GM19455 (cell line): Measurements from ENCODE around the gene RRN3.
"Not testable (repeated sequence)": the region's sequence is repeated elsewhere in the genome, so short reads cannot be mapped to it uniquely, and the experiment has no call there.

ENCODE experiments used
- ATAC-seq: cut with Tn5 transposase; IDR thresholded peaks from one replicate; pipeline ENCODE4 v1.9.1; 2021; ENCODE audit not compliant: unreplicated experiment

Gene RRN3

GRCh38 chr16:15052747-15053476 lies 41.2 kb downstream of the RRN3 start:
- ATAC-seq = no peak

- no peak for ATAC-seq
Observed at GRCh38 chr16:15051387-15051951, 42.6 kb downstream of the RRN3 start.

GRCh38 chr16:15050440-15050839 lies 43.6 kb downstream of the RRN3 start:
- ATAC-seq = not testable (repeated sequence)

GRCh38 chr16:15049581-15050180 lies 44.4 kb downstream of the RRN3 start:
- no peak for ATAC-seq

- ATAC-seq = no peak
Observed at GRCh38 chr16:15046692-15047376, 47.2 kb downstream of the RRN3 start.

DNA sequence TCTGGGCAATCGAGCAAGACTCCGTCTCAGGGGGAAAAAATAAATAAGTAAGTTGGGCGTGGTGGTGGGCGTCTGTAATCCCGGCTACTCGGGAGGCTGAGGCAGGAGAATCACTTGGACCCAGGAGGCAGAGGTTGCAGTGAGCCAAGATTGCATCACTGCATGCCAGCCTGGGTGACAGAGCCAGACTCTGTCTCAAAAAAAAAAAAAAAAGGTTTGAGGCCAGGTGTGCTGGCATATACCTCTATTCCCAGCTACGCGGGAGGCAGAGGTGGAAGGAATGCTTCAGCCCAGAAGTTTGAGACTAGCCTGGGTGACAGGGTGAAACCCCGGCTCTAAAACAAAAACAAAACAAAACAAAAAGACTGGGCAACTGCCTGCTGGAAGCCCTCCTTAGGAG lies 48.8 kb downstream of the RRN3 start:
- ATAC-seq = not testable (repeated sequence)

- ATAC-seq = no peak
Observed at GRCh38 chr16:15044286-15044685, 49.8 kb downstream of the RRN3 start.

DNA sequence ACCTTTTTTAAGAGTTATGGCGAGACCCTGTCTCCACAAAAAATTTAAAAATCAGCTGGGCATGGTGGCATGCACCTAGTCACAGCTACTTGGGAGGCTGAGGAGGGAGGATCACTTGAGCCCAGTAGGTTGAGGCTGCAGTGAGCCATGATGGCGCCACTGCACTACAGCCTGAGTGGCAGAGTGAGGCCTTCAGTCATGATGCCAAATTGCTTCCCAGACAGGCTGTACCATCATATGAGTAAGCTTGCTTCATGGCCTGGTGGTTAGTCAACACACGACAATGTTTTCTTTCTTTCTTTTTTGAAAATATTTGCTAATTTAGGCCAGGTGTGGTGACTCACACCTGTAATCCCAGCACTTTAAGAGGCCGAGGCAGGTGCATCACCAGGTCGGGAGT lies 50.7 kb downstream of the RRN3 start:
- no peak for ATAC-seq

DNA sequence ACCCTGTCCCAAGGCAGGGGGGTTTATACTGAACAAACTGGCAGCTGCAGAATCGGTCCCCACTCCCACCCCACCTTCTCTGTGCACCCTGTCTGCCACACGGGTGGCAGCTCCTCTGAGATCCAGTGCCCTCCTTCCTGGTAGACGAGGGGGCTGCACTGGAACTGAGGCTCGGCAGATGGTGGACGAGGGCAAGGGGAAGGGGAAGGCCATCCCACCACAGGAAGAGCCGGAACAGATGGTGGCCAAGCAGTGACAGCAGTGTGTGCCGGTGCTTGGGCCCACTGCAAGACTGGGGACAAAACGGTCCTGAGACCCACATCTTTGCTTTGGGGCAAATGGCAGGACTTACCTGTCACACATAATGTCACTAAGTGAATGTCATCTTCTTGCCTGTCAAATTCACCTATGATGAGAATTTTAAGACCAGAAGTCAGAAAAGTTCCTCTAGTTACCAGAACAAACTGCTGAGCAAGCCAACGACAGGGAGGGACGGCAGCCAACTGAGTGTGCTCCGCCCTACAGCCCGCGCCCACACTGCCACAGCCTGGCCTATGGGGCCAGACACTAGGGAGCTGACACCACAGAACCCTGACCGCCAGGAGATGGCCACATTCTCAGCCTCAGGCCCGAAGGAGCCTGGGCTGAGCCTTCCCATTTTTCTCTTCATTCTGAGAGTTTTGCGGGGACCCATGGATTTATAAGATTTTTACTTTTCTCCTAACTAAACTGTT lies 52.6 kb downstream of the RRN3 start:
- ATAC-seq = no peak

- no peak for ATAC-seq
Observed at GRCh38 chr16:15038689-15039088, 55.4 kb downstream of the RRN3 start.

- no peak for ATAC-seq
Observed at GRCh38 chr16:15037745-15038144, 56.3 kb downstream of the RRN3 start.

GRCh38 chr16:15037003-15037402 lies 57.1 kb downstream of the RRN3 start:
- ATAC-seq = no peak

- ATAC-seq = no peak
Observed at GRCh38 chr16:15035163-15035729, 58.8 kb downstream of the RRN3 start.

DNA sequence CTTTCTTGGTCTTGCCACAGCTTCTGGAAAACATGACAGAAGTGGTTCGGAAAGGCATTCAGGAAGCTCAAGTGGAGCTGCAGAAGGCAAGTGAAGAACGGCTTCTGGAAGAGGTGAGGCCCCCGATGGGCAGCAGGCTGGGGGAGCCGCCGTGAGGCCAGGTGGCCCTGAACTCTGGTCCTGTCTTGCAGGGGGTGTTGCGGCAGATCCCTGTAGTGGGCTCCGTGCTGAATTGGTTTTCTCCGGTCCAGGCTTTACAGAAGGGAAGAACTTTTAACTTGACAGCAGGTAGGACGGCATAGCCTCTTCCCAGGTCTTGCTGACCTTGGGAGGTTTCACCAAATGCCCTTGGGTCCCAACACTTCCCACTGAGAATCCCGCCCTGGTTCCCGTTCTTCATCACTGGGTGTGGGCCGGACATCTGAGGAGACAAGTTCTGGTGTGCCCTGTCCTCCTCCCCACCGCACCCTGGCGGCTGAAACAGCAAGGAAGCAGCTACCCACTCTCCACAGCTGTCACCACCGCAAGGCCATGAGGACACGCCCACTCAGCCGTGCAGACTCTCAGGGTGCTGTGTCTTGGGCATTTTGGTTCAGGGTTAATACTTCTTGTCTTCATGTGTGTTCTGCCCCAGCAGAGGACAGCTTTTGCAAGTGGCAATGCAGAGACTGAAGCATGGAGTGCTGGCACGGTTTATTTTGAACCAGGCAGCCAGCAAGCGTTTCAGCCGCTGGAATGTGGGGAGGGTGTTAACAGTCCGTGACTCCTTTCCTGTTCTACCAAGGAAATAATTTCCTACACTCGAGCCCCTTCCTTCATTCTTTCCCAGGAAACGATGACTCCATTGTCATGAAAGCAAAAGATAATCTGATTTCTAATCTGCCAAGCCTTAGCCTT lies 59.6 kb downstream of the RRN3 start:
- no peak for ATAC-seq

GRCh38 chr16:15033309-15033707 lies 60.8 kb downstream of the RRN3 start:
- ATAC-seq = no peak

DNA sequence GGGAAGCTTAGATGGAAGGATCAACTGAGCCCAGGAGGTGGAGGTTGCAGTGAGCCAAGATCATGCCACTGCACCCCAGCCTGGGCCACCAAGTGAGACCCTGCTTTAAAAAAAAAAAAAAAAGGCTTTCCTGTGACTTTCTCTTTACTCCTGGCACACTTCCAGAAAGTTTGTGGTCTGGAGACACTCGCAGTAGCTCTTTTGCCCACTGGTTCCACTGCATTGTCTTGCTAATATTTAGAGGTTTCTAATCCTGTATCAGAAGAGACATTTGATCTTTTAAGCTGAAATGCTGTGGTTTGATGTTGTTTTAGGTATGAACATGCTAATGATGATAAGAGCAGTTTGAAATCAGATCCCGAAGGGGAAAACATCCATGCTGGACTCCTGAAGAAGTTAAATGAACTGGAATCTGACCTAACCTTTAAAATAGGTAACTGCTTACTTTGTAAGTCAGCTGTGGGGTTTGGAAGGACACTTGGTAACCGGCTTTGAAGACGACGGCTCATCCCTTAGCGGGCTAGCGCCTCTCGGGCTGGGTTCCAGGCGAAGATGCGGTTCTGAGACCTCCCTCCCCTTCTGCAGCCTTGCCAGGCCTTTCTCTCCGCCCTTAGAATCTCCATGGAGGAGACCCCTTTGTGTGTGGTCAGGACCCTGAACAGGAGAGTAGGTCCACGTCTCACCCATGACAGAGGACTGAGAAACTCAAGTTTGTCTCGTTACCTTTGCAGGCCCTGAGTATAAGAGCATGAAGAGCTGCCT lies 61.3 kb downstream of the RRN3 start:
- no peak for ATAC-seq

GRCh38 chr16:15031586-15031985 lies 62.5 kb downstream of the RRN3 start:
- ATAC-seq = no peak

- no peak for ATAC-seq
Observed at GRCh38 chr16:15031179-15031578, 62.9 kb downstream of the RRN3 start.

DNA sequence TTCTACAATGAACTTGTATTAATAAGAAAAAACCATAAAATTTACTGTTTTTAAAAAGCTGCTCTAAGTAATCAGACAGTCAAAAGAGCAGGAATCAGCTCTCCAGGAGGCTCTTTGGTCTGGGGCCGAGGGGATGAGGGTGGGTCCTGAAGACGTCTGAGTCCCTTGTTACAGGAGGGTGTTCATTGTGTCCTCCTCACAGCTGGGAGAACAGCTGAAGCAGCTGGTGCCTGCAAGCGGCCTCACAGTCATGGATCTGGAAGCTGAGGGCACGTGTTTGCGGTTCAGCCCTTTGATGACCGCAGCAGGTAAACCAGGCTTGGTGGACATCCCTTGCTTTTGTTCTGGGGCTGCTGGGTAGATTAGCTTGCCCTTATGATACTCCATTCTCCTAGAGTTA lies 64.3 kb downstream of the RRN3 start:
- not testable (repeated sequence) for ATAC-seq
